ENCODE measurements around the gene GAB2. TPM values are rescaled to one million over a fixed set of nuclear protein-coding genes. Genes with fewer than 3 reads are reported as not detected.

The GAB2 gene
- total RNA-seq, 1 donor from 2014 or later = 10.9 TPM

- Mint-ChIP-seq H3K4me3 (ENCODE audit: unreplicated experiment) (no peak overlapping the region), H3K27ac (ENCODE audit: unreplicated experiment) (no peak overlapping the region), H3K36me3 (ENCODE audit: low read depth) (no peaks in the 10 kb centered on the region), H3K9me3 (ENCODE audit: low read depth) (no peaks in the 10 kb centered on the region), H3K27me3 (ENCODE audit: low read depth) (no peaks in the 10 kb centered on the region), H3K4me1 (ENCODE audit: low read depth) (peaks cover 26% of the 10 kb centered on the region)
- TF ChIP-seq CTCF (IDR thresholded peaks at IDR 0.05) = no peak
- DNase-seq (ENCODE audit: low spot score) = no peak
These were observed 10.6 kb upstream of the GAB2 start for GRCh38 chr11:78428266-78428636.

- no peak for DNase-seq (ENCODE audit: low spot score)
- no peaks in the 10 kb centered on the region for H3K36me3 Mint-ChIP-seq (ENCODE audit: low read depth)
- no peaks in the 10 kb centered on the region for H3K27me3 Mint-ChIP-seq (ENCODE audit: low read depth)
- peaks cover 21% of the 10 kb centered on the region for H3K4me1 Mint-ChIP-seq (ENCODE audit: low read depth)
- H3K27ac Mint-ChIP-seq (ENCODE audit: unreplicated experiment) = no peak overlapping the region
- no peak overlapping the region for H3K4me3 Mint-ChIP-seq (ENCODE audit: unreplicated experiment)
- no peaks in the 10 kb centered on the region for H3K9me3 Mint-ChIP-seq (ENCODE audit: low read depth)
- no peak for TF ChIP-seq CTCF (IDR thresholded peaks at IDR 0.05)
These were observed 10.1 kb upstream of the GAB2 start for GRCh38 chr11:78427615-78428265.

- no peak for TF ChIP-seq CTCF (IDR thresholded peaks at IDR 0.05)
- Mint-ChIP-seq H3K36me3 (ENCODE audit: low read depth) (no peaks in the 10 kb centered on the region), H3K9me3 (ENCODE audit: low read depth) (no peaks in the 10 kb centered on the region), H3K4me1 (ENCODE audit: low read depth) (peaks cover 16% of the 10 kb centered on the region), H3K27ac (ENCODE audit: unreplicated experiment) (no peak overlapping the region), H3K27me3 (ENCODE audit: low read depth) (no peaks in the 10 kb centered on the region), H3K4me3 (ENCODE audit: unreplicated experiment) (no peak overlapping the region)
- no peak for DNase-seq (ENCODE audit: low spot score)
These were observed 9.2 kb upstream of the GAB2 start for GRCh38 chr11:78426845-78427244.

- Mint-ChIP-seq H3K27me3 (ENCODE audit: low read depth) (no peaks in the 10 kb centered on the region), H3K4me3 (ENCODE audit: unreplicated experiment) (no peak overlapping the region), H3K36me3 (ENCODE audit: low read depth) (no peaks in the 10 kb centered on the region), H3K4me1 (ENCODE audit: low read depth) (peaks cover 19% of the 10 kb centered on the region), H3K9me3 (ENCODE audit: low read depth) (no peaks in the 10 kb centered on the region), H3K27ac (ENCODE audit: unreplicated experiment) (no peak overlapping the region)
- DNase-seq (ENCODE audit: low spot score) = no peak
- TF ChIP-seq CTCF (IDR thresholded peaks at IDR 0.05) = no peak
These were observed 7.9 kb upstream of the GAB2 start for GRCh38 chr11:78425399-78426070.

- Mint-ChIP-seq H3K36me3 (ENCODE audit: low read depth) (no peaks in the 10 kb centered on the region), H3K27ac (ENCODE audit: unreplicated experiment) (no peak overlapping the region), H3K9me3 (ENCODE audit: low read depth) (no peaks in the 10 kb centered on the region), H3K4me1 (ENCODE audit: low read depth) (peaks cover 28% of the 10 kb centered on the region), H3K4me3 (ENCODE audit: unreplicated experiment) (no peak overlapping the region), H3K27me3 (ENCODE audit: low read depth) (no peaks in the 10 kb centered on the region)
- DNase-seq (ENCODE audit: low spot score) = no peak
- TF ChIP-seq CTCF (IDR thresholded peaks at IDR 0.05) = no peak
These were observed 7.0 kb upstream of the GAB2 start for GRCh38 chr11:78424334-78425270.

All from chondrocyte (in vitro differentiated cells).